ENCODE measurements around the gene IMMP1L. TPM values are rescaled to one million over a fixed set of nuclear protein-coding genes. Genes with fewer than 3 reads are reported as not detected.

IMMP1L gene
- total and polyA plus RNA-seq, 4 experiments from 2014 or later = 16.3 to 47.6 (median 31.0) TPM

DNA sequence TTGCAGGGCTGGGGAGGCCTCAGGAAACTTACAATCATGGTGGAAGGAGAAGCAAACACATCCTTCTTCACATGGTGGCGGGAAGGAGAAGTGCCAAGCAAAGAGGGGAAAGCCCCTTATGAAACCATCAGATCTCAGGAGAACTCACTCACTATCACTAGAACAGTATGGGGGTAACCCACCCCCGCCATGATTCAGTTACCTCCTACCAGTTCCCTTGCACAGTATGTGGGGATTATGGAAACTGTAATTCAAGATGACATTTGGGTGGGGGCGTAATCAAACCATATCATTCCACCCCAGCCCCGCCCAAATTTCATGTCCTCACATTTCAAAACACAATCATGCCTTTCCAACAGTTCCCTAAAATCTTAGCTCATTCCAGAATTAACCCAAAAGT, 16.2 kb downstream of the IMMP1L start:
- H3K4me1 ChIP-seq (ENCODE audit: insufficient read depth, low read length) = no peaks in the 10 kb centered on the region
- no peaks in the 10 kb centered on the region for H3K36me3 ChIP-seq (ENCODE audit: insufficient read depth, low read length)
- Mint-ChIP-seq H3K4me3 (no peak overlapping the region), H3K27ac (no peak overlapping the region), H3K27me3 (no peaks in the 10 kb centered on the region), H3K4me1 (peaks cover 16 to 40% (median 25%) of the 10 kb centered on the region in 4 donors), H3K9me3 (peaks cover 0 to 2% (median 0%) of the 10 kb centered on the region in 8 donors), H3K36me3 (peaks cover 31 to 33% of the 10 kb centered on the region in 2 donors)
- intact Hi-C loops (cut with micrococcal nuclease) = no loop called here
- no peak overlapping the region for H3K27ac ChIP-seq (ENCODE audit: low read depth, low read length)
- ChIA-PET CTCF (ENCODE audit: partially characterized antibody) (interaction anchor here (0.7 to 2.1 kb wide), 2 partner anchors 10 to 465 kb away, joined by 3 to 8 read pairs; no protein-coding TSS in a partner anchor), POLR2A (ENCODE audit: partially characterized antibody) (no interaction called here)
- no peak for DNase-seq
- H3K4me3 ChIP-seq (ENCODE audit: low read length in 2 of 2) = no peak overlapping the region
- no peaks in the 10 kb centered on the region for H3K27me3 ChIP-seq (ENCODE audit: insufficient read depth, low read length)
- no peaks in the 10 kb centered on the region for H3K9me3 ChIP-seq (ENCODE audit: control insufficient read depth in 1 of 2, low read length in 2 of 2)

GRCh38 chr11:31492320-31492913, 17.0 kb downstream of the IMMP1L start:
- H3K4me1 ChIP-seq (ENCODE audit: insufficient read depth, low read length) = no peaks in the 10 kb centered on the region
- H3K27me3 Mint-ChIP-seq = no peaks in the 10 kb centered on the region
- H3K27ac Mint-ChIP-seq = no peak overlapping the region
- H3K27me3 ChIP-seq (ENCODE audit: insufficient read depth, low read length) = no peaks in the 10 kb centered on the region
- POLR2A ChIA-PET (ENCODE audit: partially characterized antibody) = no interaction called here
- H3K9me3 Mint-ChIP-seq = peaks cover 0 to 2% (median 0%) of the 10 kb centered on the region in 8 donors
- CTCF ChIA-PET (ENCODE audit: partially characterized antibody) = interaction anchor here (2.1 kb wide), 1 partner anchor 466 kb away, joined by 8 read pairs; no protein-coding TSS in a partner anchor
- H3K27ac ChIP-seq (ENCODE audit: low read depth, low read length) = no peak overlapping the region
- H3K4me1 Mint-ChIP-seq = peaks cover 18 to 46% (median 26%) of the 10 kb centered on the region in 4 donors
- no peaks in the 10 kb centered on the region for H3K9me3 ChIP-seq (ENCODE audit: control insufficient read depth in 1 of 2, low read length in 2 of 2)
- no peaks in the 10 kb centered on the region for H3K36me3 ChIP-seq (ENCODE audit: insufficient read depth, low read length)
- intact Hi-C loops (cut with micrococcal nuclease) = no loop called here
- no peak overlapping the region for H3K4me3 ChIP-seq (ENCODE audit: low read length in 2 of 2)
- DNase-seq = no peak
- H3K36me3 Mint-ChIP-seq = peaks cover 32 to 33% of the 10 kb centered on the region in 2 donors
- H3K4me3 Mint-ChIP-seq = no peak overlapping the region

GRCh38 chr11:31487848-31488247, 21.6 kb downstream of the IMMP1L start:
- Histone ChIP-seq H3K4me3 (ENCODE audit: low read length in 2 of 2) (no peak overlapping the region), H3K36me3 (ENCODE audit: insufficient read depth, low read length) (no peaks in the 10 kb centered on the region), H3K27ac (ENCODE audit: low read depth, low read length) (no peak overlapping the region), H3K4me1 (ENCODE audit: insufficient read depth, low read length) (no peaks in the 10 kb centered on the region), H3K9me3 (ENCODE audit: control insufficient read depth in 1 of 2, low read length in 2 of 2) (no peaks in the 10 kb centered on the region), H3K27me3 (ENCODE audit: insufficient read depth, low read length) (no peaks in the 10 kb centered on the region)
- DNase-seq = peak in 1 of 5 donors; percentile 11
- peaks cover 9 to 10% of the 10 kb centered on the region in 2 donors for H3K36me3 Mint-ChIP-seq
- intact Hi-C loops (cut with micrococcal nuclease) = loop anchor here (2.0 to 5.0 kb wide), 4 partner anchors 21 to 689 kb away; partner anchors contain the start of genes ELP4 and IMMP1L
- no peak overlapping the region for H3K4me3 Mint-ChIP-seq
- no peaks in the 10 kb centered on the region for H3K9me3 Mint-ChIP-seq
- POLR2A ChIA-PET (ENCODE audit: partially characterized antibody) = no interaction called here
- peak overlapping the region in 1 of 7 donors; percentile 22 for H3K27ac Mint-ChIP-seq
- H3K4me1 Mint-ChIP-seq = peaks cover 9 to 23% (median 17%) of the 10 kb centered on the region in 4 donors
- CTCF ChIA-PET (ENCODE audit: partially characterized antibody) = no interaction called here
- H3K27me3 Mint-ChIP-seq = no peaks in the 10 kb centered on the region

DNA sequence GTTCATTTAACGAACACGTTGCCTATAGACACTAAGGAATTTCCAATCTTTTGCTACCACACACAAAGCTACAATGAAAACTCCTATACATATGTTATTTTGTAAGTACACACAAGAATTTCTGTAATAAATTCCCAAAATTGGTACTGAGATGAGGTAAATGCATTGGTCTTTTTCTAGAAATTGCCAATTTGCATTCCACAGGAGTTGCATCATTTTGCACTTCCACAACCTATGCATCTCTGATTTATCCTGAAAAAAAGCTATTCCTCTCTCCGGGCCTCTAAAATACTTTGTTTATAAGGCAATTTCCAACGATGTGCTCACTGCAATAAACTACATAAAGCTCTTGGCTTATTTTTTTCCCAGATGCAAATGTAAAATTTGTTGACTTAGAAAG, 24.9 kb downstream of the IMMP1L start:
- Mint-ChIP-seq H3K27me3 (no peaks in the 10 kb centered on the region), H3K4me3 (no peak overlapping the region), H3K9me3 (no peaks in the 10 kb centered on the region), H3K36me3 (peaks cover 0 to 1% of the 10 kb centered on the region in 2 donors), H3K4me1 (peaks cover 0 to 11% (median 8%) of the 10 kb centered on the region in 4 donors), H3K27ac (no peak overlapping the region)
- Histone ChIP-seq H3K9me3 (ENCODE audit: control insufficient read depth in 1 of 2, low read length in 2 of 2) (no peaks in the 10 kb centered on the region), H3K27me3 (ENCODE audit: insufficient read depth, low read length) (no peaks in the 10 kb centered on the region), H3K36me3 (ENCODE audit: insufficient read depth, low read length) (no peaks in the 10 kb centered on the region), H3K4me1 (ENCODE audit: insufficient read depth, low read length) (no peaks in the 10 kb centered on the region), H3K4me3 (ENCODE audit: low read length in 2 of 2) (no peak overlapping the region), H3K27ac (ENCODE audit: low read depth, low read length) (no peak overlapping the region)
- intact Hi-C loops (cut with micrococcal nuclease) = no loop called here
- no peak for DNase-seq
- POLR2A ChIA-PET (ENCODE audit: partially characterized antibody) = no interaction called here
- CTCF ChIA-PET (ENCODE audit: partially characterized antibody) = no interaction called here

DNA sequence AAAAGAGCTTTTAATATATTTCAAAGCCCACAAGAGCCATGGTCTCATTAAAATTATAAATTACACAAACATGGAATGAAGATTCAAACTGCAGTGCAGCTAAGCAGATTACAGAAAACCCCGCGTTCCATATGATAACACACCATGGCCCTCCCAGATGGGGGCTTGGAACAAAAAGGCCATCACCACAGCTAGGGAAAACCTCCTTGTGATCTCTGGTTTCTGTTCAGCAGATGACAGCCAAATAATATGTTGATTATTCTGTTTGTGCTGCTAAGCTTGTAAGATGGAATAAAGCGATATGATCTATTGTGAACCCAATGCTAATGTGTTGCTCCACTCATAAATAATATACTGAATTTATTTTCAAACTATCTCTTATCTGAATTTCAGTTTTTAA, 28.5 kb downstream of the IMMP1L start:
- Histone ChIP-seq H3K4me1 (ENCODE audit: insufficient read depth, low read length) (no peaks in the 10 kb centered on the region), H3K27me3 (ENCODE audit: insufficient read depth, low read length) (no peaks in the 10 kb centered on the region), H3K4me3 (ENCODE audit: low read length in 2 of 2) (no peak overlapping the region), H3K27ac (ENCODE audit: low read depth, low read length) (no peak overlapping the region), H3K9me3 (ENCODE audit: control insufficient read depth in 1 of 2, low read length in 2 of 2) (no peaks in the 10 kb centered on the region), H3K36me3 (ENCODE audit: insufficient read depth, low read length) (no peaks in the 10 kb centered on the region)
- peaks cover 0 to 1% of the 10 kb centered on the region in 2 donors for H3K36me3 Mint-ChIP-seq
- H3K4me3 Mint-ChIP-seq = no peak overlapping the region
- POLR2A ChIA-PET (ENCODE audit: partially characterized antibody) = no interaction called here
- peaks cover 0 to 6% (median under 1%) of the 10 kb centered on the region in 4 donors for H3K4me1 Mint-ChIP-seq
- no peaks in the 10 kb centered on the region for H3K9me3 Mint-ChIP-seq
- CTCF ChIA-PET (ENCODE audit: partially characterized antibody) = no interaction called here
- no peak overlapping the region for H3K27ac Mint-ChIP-seq
- no peaks in the 10 kb centered on the region for H3K27me3 Mint-ChIP-seq
- intact Hi-C loops (cut with micrococcal nuclease) = no loop called here
- DNase-seq = no peak

DNA sequence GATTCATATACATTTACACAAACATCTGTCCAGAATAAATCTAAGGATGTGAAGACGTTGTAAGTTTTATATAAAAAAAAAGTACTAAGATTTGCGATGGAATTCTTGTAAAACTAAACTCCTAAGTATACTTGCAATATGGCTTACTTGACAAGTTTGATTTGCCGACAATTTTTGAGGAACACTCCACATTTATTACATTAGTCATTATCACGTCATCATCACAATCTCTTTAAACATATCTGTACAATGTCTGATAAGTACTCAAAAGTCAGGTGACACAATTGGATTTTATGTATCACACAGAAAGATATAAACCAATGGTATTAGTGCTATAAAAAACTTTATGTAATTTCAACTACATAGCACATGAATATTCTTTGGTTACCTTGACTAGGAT, 30.4 kb downstream of the IMMP1L start:
- Histone ChIP-seq H3K36me3 (ENCODE audit: insufficient read depth, low read length) (no peaks in the 10 kb centered on the region), H3K27ac (ENCODE audit: low read depth, low read length) (no peak overlapping the region), H3K4me3 (ENCODE audit: low read length in 2 of 2) (no peak overlapping the region), H3K9me3 (ENCODE audit: control insufficient read depth in 1 of 2, low read length in 2 of 2) (no peaks in the 10 kb centered on the region), H3K27me3 (ENCODE audit: insufficient read depth, low read length) (no peaks in the 10 kb centered on the region), H3K4me1 (ENCODE audit: insufficient read depth, low read length) (no peaks in the 10 kb centered on the region)
- ChIA-PET POLR2A (ENCODE audit: partially characterized antibody) (no interaction called here), CTCF (ENCODE audit: partially characterized antibody) (no interaction called here)
- H3K4me3 Mint-ChIP-seq = no peak overlapping the region
- no peak for DNase-seq
- peaks cover 0 to 2% (median under 1%) of the 10 kb centered on the region in 4 donors for H3K4me1 Mint-ChIP-seq
- H3K36me3 Mint-ChIP-seq = peaks cover 1 to 4% of the 10 kb centered on the region in 2 donors
- H3K9me3 Mint-ChIP-seq = no peaks in the 10 kb centered on the region
- intact Hi-C loops (cut with micrococcal nuclease) = no loop called here
- H3K27ac Mint-ChIP-seq = no peak overlapping the region
- no peaks in the 10 kb centered on the region for H3K27me3 Mint-ChIP-seq

DNA sequence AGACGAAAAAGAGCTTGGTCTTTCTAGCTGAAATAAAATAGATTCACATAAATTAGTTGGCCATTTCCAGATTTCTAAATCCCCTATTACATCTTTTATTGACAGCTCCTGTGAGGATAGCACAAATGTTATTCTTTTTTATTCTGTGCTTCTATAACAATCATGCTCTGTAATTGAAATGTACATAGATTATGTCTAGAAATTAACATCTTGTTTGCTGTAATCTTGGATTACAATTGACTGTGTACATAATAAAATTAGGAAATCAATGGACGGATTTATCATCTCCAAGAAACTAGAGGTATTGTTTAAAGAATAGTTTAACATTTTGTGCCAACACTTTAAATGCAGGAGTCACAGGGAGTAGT, 31.2 kb downstream of the IMMP1L start:
- Mint-ChIP-seq H3K27me3 (no peaks in the 10 kb centered on the region), H3K27ac (no peak overlapping the region), H3K4me1 (peaks cover 0 to 2% (median under 1%) of the 10 kb centered on the region in 4 donors), H3K9me3 (no peaks in the 10 kb centered on the region), H3K36me3 (peaks cover 1 to 4% of the 10 kb centered on the region in 2 donors), H3K4me3 (no peak overlapping the region)
- Histone ChIP-seq H3K4me3 (ENCODE audit: low read length in 2 of 2) (no peak overlapping the region), H3K36me3 (ENCODE audit: insufficient read depth, low read length) (no peaks in the 10 kb centered on the region), H3K27me3 (ENCODE audit: insufficient read depth, low read length) (no peaks in the 10 kb centered on the region), H3K27ac (ENCODE audit: low read depth, low read length) (no peak overlapping the region), H3K9me3 (ENCODE audit: control insufficient read depth in 1 of 2, low read length in 2 of 2) (no peaks in the 10 kb centered on the region), H3K4me1 (ENCODE audit: insufficient read depth, low read length) (no peaks in the 10 kb centered on the region)
- intact Hi-C loops (cut with micrococcal nuclease) = no loop called here
- POLR2A ChIA-PET (ENCODE audit: partially characterized antibody) = no interaction called here
- DNase-seq = no peak
- CTCF ChIA-PET (ENCODE audit: partially characterized antibody) = no interaction called here

All from CD4-positive, alpha-beta memory T cell (primary cell).